ENCODE results near the gene GALNT17.

GRCh38 chr7:71444130-71444529 is 312.2 kb downstream of the GALNT17 start:
- TF ChIP-seq POLR2AphosphoS5 (IDR thresholded peaks at IDR 0.05; ENCODE audit: low read depth, low read length) (no peak), POLR2A (IDR thresholded peaks at IDR 0.05; ENCODE audit: low read depth, low read length) (no peak), TAF1 (IDR thresholded peaks at IDR 0.05; ENCODE audit: low read depth, low read length) (no peak), PAX5 (IDR thresholded peaks at IDR 0.05; ENCODE audit: insufficient read depth, low read length, severe bottlenecking) (no peak)
